ENCODE data around the gene ARL6IP4. TPM values are rescaled to one million over a fixed set of nuclear protein-coding genes. Genes with fewer than 3 reads are reported as not detected.

The ARL6IP4 gene
- total RNA-seq, 2 donors from 2014 or later = 157 to 284 TPM

GRCh38 chr12:122951979-122952892 is 28.2 kb upstream of the ARL6IP4 start:
- no peaks in the 10 kb centered on the region for H3K9me3 ChIP-seq
- peaks cover 0 to 11% of the 10 kb centered on the region in 2 donors for H3K4me1 ChIP-seq
- no peak overlapping the region for H3K27ac ChIP-seq
- no peaks in the 10 kb centered on the region for H3K36me3 ChIP-seq
- H3K4me3 ChIP-seq = no peak overlapping the region
- TF ChIP-seq, protein P1, sequence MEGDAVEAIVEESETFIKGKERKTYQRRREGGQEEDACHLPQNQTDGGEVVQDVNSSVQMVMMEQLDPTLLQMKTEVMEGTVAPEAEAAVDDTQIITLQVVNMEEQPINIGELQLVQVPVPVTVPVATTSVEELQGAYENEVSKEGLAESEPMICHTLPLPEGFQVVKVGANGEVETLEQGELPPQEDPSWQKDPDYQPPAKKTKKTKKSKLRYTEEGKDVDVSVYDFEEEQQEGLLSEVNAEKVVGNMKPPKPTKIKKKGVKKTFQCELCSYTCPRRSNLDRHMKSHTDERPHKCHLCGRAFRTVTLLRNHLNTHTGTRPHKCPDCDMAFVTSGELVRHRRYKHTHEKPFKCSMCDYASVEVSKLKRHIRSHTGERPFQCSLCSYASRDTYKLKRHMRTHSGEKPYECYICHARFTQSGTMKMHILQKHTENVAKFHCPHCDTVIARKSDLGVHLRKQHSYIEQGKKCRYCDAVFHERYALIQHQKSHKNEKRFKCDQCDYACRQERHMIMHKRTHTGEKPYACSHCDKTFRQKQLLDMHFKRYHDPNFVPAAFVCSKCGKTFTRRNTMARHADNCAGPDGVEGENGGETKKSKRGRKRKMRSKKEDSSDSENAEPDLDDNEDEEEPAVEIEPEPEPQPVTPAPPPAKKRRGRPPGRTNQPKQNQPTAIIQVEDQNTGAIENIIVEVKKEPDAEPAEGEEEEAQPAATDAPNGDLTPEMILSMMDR (IDR thresholded peaks at IDR 0.05) = peak; percentile 70 to 91
- no peaks in the 10 kb centered on the region for H3K27me3 ChIP-seq
- DNase-seq (ENCODE audit: low spot score) = peak; percentile 78

GRCh38 chr12:122955156-122955555 is 25.3 kb upstream of the ARL6IP4 start:
- TF ChIP-seq, protein P1 (IDR thresholded peaks at IDR 0.05) = no peak
- H3K4me3 ChIP-seq = no peak overlapping the region

GRCh38 chr12:122956035-122956434 is 24.4 kb upstream of the ARL6IP4 start:
- Histone ChIP-seq H3K9me3 (no peaks in the 10 kb centered on the region), H3K4me3 (no peak overlapping the region), H3K36me3 (peaks cover 12% of the 10 kb centered on the region), H3K27me3 (no peaks in the 10 kb centered on the region), H3K27ac (no peak overlapping the region), H3K4me1 (no peaks in the 10 kb centered on the region)
- no peak for DNase-seq (ENCODE audit: low spot score)
- TF ChIP-seq, protein P1 (IDR thresholded peaks at IDR 0.05) = no peak

More at GRCh38 chr12:122955156-122955555, 25.3 kb upstream of the ARL6IP4 start:
- DNase-seq (ENCODE audit: low spot score) = no peak
- H3K27me3 ChIP-seq = no peaks in the 10 kb centered on the region
- no peaks in the 10 kb centered on the region for H3K9me3 ChIP-seq
- peaks cover 12% of the 10 kb centered on the region for H3K36me3 ChIP-seq
- H3K27ac ChIP-seq = no peak overlapping the region
- H3K4me1 ChIP-seq = no peaks in the 10 kb centered on the region

GRCh38 chr12:122958198-122958888 is 22.1 kb upstream of the ARL6IP4 start:
- peaks cover 0 to 20% of the 10 kb centered on the region in 2 donors for H3K4me1 ChIP-seq
- TF ChIP-seq, protein P1 (IDR thresholded peaks at IDR 0.05) = no peak
- H3K9me3 ChIP-seq = no peaks in the 10 kb centered on the region
- H3K27ac ChIP-seq = peak overlapping the region in 1 of 2 donors; percentile 40
- DNase-seq (ENCODE audit: low spot score) = no peak
- H3K36me3 ChIP-seq = peaks cover 12% of the 10 kb centered on the region
- H3K4me3 ChIP-seq = no peak overlapping the region
- no peaks in the 10 kb centered on the region for H3K27me3 ChIP-seq

DNA sequence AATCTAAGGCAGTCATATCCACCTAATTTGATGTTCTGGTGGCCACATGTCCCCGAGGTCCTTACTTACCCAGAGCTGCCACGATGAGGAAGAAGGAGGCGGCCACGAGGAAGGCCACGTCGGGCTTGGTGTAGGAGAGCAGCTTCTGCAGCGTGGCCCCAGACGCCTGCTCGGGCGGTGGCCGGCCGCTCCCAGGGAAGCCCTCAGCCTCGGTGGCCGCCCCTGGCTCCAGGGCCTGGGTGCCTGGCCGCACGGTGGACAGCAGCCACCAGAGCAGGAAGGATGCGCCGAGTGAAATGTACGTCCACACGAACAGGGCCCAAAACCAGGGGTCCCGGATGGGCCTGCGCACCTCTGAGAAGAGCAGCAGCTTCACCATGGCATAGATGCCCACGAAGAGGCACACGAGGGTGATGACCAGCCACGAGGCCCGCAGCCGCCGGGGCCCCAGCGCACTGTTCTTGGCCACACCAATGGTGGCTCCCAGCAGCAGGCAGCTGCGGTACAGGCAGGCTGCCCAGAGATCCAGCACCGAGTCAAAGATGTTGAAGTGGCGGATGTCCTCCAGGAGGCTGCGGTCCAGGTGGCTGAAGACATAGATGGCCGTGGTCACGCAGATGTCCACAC is 20.8 kb upstream of the ARL6IP4 start:
- H3K36me3 ChIP-seq = peaks cover 12% of the 10 kb centered on the region
- H3K27ac ChIP-seq = no peak overlapping the region
- no peak for DNase-seq (ENCODE audit: low spot score)
- no peak overlapping the region for H3K4me3 ChIP-seq
- peaks cover 0 to 33% of the 10 kb centered on the region in 2 donors for H3K4me1 ChIP-seq
- no peaks in the 10 kb centered on the region for H3K9me3 ChIP-seq
- no peaks in the 10 kb centered on the region for H3K27me3 ChIP-seq
- TF ChIP-seq, protein P1 (IDR thresholded peaks at IDR 0.05) = no peak
